Measurements from ENCODE around the gene EIF4B.

EIF4B gene

GRCh38 chr12:53090554-53090953 lies 84.3 kb downstream of the EIF4B start:
- TF ChIP-seq, protein P1, sequence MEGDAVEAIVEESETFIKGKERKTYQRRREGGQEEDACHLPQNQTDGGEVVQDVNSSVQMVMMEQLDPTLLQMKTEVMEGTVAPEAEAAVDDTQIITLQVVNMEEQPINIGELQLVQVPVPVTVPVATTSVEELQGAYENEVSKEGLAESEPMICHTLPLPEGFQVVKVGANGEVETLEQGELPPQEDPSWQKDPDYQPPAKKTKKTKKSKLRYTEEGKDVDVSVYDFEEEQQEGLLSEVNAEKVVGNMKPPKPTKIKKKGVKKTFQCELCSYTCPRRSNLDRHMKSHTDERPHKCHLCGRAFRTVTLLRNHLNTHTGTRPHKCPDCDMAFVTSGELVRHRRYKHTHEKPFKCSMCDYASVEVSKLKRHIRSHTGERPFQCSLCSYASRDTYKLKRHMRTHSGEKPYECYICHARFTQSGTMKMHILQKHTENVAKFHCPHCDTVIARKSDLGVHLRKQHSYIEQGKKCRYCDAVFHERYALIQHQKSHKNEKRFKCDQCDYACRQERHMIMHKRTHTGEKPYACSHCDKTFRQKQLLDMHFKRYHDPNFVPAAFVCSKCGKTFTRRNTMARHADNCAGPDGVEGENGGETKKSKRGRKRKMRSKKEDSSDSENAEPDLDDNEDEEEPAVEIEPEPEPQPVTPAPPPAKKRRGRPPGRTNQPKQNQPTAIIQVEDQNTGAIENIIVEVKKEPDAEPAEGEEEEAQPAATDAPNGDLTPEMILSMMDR (IDR thresholded peaks at IDR 0.05), result no peak
- TF ChIP-seq ZFX (IDR thresholded peaks at IDR 0.05; ENCODE audit: borderline replicate concordance), result no peak
- no peak overlapping the region for H3K27ac ChIP-seq

- no peak overlapping the region for H3K27ac ChIP-seq
- TF ChIP-seq ZFX (IDR thresholded peaks at IDR 0.05; ENCODE audit: borderline replicate concordance), result no peak
- TF ChIP-seq, protein P1 (IDR thresholded peaks at IDR 0.05), result no peak
Measured at GRCh38 chr12:53091756-53092155, 85.5 kb downstream of the EIF4B start.

All from 22Rv1 (cell line).